ENCODE measurements around the gene EML6. TPM values are rescaled to one million over a fixed set of nuclear protein-coding genes. Genes with fewer than 3 reads are reported as not detected.
"Not testable (repeated sequence)": the region's sequence is repeated elsewhere in the genome, so short reads cannot be mapped to it uniquely, and the experiment has no call there.

The EML6 gene
- polyA plus RNA-seq, 2 donors, result 0.88 to 1.3 TPM

DNA sequence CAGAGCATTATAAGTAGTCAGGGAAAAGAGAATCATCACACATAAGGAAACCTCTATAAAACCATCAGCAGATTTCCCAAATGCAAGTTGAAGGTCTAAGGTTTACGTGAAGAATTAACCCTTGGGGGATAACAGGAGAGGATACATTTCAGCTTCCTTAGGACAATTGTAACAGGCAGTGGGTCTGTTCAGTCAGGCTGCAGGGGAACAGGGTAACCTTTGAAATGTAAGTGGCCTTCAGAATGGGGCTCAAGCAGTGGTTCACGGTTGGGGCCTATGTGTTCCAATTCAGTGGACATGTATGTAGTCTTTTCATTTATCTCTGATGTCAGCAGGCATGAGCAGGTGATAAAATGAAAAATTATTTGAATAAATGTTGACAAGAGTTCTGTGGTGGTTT, 139.3 kb downstream of the EML6 start:
- H3K36me3 ChIP-seq (ENCODE audit: control insufficient read depth in 2 of 2, insufficient read depth in 2 of 2, low read length in 1 of 2), result no peaks in the 10 kb centered on the region
- H3K27ac ChIP-seq (ENCODE audit: low read depth in 2 of 2, low read length in 1 of 2), result no peak overlapping the region
- 89 to 97% methylated on average over 2 of the region's 2 CpGs for WGBS, 2 donors
- no peaks in the 10 kb centered on the region for H3K9me3 ChIP-seq (ENCODE audit: control insufficient read depth in 2 of 2, insufficient read depth in 1 of 2, low read depth in 1 of 2, low read length in 1 of 2)
- no peaks in the 10 kb centered on the region for H3K4me1 ChIP-seq (ENCODE audit: control insufficient read depth in 2 of 2, insufficient read depth in 2 of 2, low read length in 1 of 2)
- no peaks in the 10 kb centered on the region for H3K27me3 ChIP-seq (ENCODE audit: control insufficient read depth in 1 of 2, insufficient read depth in 2 of 2, low read length in 2 of 2)
- no peak overlapping the region for H3K4me3 ChIP-seq (ENCODE audit: low read depth in 1 of 2, low read length in 2 of 2)

DNA sequence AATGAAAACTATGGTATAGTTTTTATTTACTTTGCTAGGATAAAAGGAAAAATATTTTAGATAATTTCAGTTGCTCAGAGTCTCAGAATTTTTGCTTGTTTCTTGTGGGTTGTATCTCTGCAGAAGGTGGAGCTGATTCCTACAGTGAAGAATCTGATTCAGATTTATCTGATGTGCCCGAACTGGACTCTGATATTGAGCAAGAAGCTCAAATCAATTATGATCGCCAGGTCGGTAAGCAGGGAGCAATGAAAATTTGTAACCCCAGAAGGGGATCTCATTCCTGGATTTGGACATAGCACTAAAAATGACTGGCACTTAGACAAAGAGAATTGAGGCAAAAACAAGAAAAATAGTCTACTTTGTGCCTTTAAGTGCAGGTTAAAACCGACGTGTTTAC, 140.2 kb downstream of the EML6 start:
- 62 to 70% methylated on average over 5 of the region's 5 CpGs for WGBS, 2 donors
- no peaks in the 10 kb centered on the region for H3K9me3 ChIP-seq (ENCODE audit: control insufficient read depth in 2 of 2, insufficient read depth in 1 of 2, low read depth in 1 of 2, low read length in 1 of 2)
- H3K4me1 ChIP-seq (ENCODE audit: control insufficient read depth in 2 of 2, insufficient read depth in 2 of 2, low read length in 1 of 2), result no peaks in the 10 kb centered on the region
- H3K4me3 ChIP-seq (ENCODE audit: low read depth in 1 of 2, low read length in 2 of 2), result no peak overlapping the region
- no peak overlapping the region for H3K27ac ChIP-seq (ENCODE audit: low read depth in 2 of 2, low read length in 1 of 2)
- H3K36me3 ChIP-seq (ENCODE audit: control insufficient read depth in 2 of 2, insufficient read depth in 2 of 2, low read length in 1 of 2), result no peaks in the 10 kb centered on the region
- H3K27me3 ChIP-seq (ENCODE audit: control insufficient read depth in 1 of 2, insufficient read depth in 2 of 2, low read length in 2 of 2), result no peaks in the 10 kb centered on the region

DNA sequence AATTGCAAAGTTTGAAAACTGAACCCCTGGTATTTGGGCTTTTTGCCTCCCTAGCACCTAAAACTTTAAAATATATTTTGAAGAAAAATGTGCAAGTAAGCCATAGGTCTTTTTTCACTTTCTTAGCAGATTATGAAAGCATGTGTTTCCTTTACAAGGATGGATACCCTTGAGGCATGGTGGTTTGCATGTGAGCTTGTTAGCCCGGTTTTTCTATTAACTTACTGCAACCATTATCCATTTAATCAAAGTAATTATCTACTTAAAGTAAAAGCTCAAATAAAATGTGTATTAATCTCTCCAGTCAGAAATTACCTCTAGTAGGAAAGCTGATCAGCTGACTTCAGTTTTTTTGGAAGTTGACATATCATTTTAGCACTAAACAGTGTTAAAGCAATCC, 140.6 kb downstream of the EML6 start:
- WGBS, 2 donors, result 41 to 50% methylated on average over 1 of the region's 1 CpG
- H3K4me3 ChIP-seq (ENCODE audit: low read depth in 1 of 2, low read length in 2 of 2), result no peak overlapping the region

DNA sequence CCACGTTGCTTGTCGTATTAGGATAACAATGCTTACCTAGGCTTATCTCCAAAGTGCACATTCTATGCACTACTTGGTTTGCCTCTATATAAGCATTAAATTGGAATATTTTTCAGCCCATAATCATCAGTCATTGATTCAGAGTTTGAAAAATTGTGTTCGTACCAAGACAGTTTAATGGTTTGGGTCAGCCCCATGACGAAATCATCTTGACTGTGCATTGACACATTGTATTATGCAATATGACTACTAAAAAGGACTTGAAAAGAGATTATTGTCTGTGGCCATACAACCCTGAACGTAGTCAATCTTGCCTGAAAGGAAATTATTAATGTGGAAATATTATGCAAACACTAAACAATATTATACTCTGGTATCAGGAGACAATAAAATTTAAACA, 141.3 kb downstream of the EML6 start:
- WGBS, 2 donors, result 85 to 86% methylated on average over 5 of the region's 5 CpGs

More for the DNA sequence above, 140.6 kb downstream of the EML6 start:
- Histone ChIP-seq H3K27ac (ENCODE audit: low read depth in 2 of 2, low read length in 1 of 2) (no peak overlapping the region), H3K27me3 (ENCODE audit: control insufficient read depth in 1 of 2, insufficient read depth in 2 of 2, low read length in 2 of 2) (no peaks in the 10 kb centered on the region), H3K4me1 (ENCODE audit: control insufficient read depth in 2 of 2, insufficient read depth in 2 of 2, low read length in 1 of 2) (no peaks in the 10 kb centered on the region), H3K9me3 (ENCODE audit: control insufficient read depth in 2 of 2, insufficient read depth in 1 of 2, low read depth in 1 of 2, low read length in 1 of 2) (no peaks in the 10 kb centered on the region), H3K36me3 (ENCODE audit: control insufficient read depth in 2 of 2, insufficient read depth in 2 of 2, low read length in 1 of 2) (no peaks in the 10 kb centered on the region)

DNA sequence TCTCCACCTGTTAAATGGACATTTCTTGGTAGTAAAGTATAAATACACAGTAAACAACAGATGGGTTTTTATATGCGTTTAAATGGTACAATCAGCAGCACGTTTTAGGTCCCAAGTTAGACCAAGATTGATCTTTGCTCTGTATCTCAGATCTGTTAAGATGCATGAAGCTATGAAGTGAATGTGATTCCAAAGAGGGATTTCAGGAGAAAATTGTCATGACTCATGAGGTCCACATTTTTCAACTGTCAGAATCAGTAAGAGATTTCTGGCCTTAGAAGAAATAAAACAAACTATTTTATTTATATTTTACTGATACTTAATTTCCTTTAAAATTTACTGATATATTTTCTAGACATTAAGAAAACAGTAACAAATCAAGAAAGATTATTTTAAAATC, 142.7 kb downstream of the EML6 start:
- H3K4me3 ChIP-seq (ENCODE audit: low read depth in 1 of 2, low read length in 2 of 2), result no peak overlapping the region
- 76 to 83% methylated on average over 2 of the region's 2 CpGs for WGBS, 2 donors

More for the DNA sequence above, 141.3 kb downstream of the EML6 start:
- no peaks in the 10 kb centered on the region for H3K27me3 ChIP-seq (ENCODE audit: control insufficient read depth in 1 of 2, insufficient read depth in 2 of 2, low read length in 2 of 2)
- H3K9me3 ChIP-seq (ENCODE audit: control insufficient read depth in 2 of 2, insufficient read depth in 1 of 2, low read depth in 1 of 2, low read length in 1 of 2), result no peaks in the 10 kb centered on the region
- H3K4me1 ChIP-seq (ENCODE audit: control insufficient read depth in 2 of 2, insufficient read depth in 2 of 2, low read length in 1 of 2), result no peaks in the 10 kb centered on the region
- no peak overlapping the region for H3K4me3 ChIP-seq (ENCODE audit: low read depth in 1 of 2, low read length in 2 of 2)
- H3K36me3 ChIP-seq (ENCODE audit: control insufficient read depth in 2 of 2, insufficient read depth in 2 of 2, low read length in 1 of 2), result no peaks in the 10 kb centered on the region
- H3K27ac ChIP-seq (ENCODE audit: low read depth in 2 of 2, low read length in 1 of 2), result no peak overlapping the region

DNA sequence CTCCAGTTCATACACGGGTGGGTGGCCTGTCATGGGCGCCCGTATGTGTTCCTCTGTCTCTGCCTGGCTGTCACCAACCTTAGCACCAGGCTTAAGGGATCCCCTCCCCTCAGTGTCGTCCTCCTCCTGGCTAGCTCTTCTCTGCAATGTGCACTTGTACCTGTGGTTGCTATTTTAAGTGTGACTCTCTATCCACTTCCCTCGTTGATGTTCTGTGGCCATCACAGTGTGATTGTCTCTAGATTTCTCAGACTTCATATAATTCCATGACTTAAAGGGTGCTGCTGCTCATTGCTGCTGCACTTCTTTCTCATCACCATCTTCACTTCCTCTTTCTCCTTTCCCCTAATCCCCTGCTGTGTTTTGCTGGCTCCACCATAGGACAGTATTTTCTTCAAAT, 143.4 kb downstream of the EML6 start:
- Histone ChIP-seq H3K4me1 (ENCODE audit: control insufficient read depth in 2 of 2, insufficient read depth in 2 of 2, low read length in 1 of 2) (no peaks in the 10 kb centered on the region), H3K4me3 (ENCODE audit: low read depth in 1 of 2, low read length in 2 of 2) (no peak overlapping the region), H3K36me3 (ENCODE audit: control insufficient read depth in 2 of 2, insufficient read depth in 2 of 2, low read length in 1 of 2) (no peaks in the 10 kb centered on the region), H3K27ac (ENCODE audit: low read depth in 2 of 2, low read length in 1 of 2) (no peak overlapping the region), H3K27me3 (ENCODE audit: control insufficient read depth in 1 of 2, insufficient read depth in 2 of 2, low read length in 2 of 2) (no peaks in the 10 kb centered on the region), H3K9me3 (ENCODE audit: control insufficient read depth in 2 of 2, insufficient read depth in 1 of 2, low read depth in 1 of 2, low read length in 1 of 2) (no peaks in the 10 kb centered on the region)
- WGBS, 2 donors, result 66 to 71% methylated on average over 5 of the region's 5 CpGs

More for the DNA sequence above, 142.7 kb downstream of the EML6 start:
- Histone ChIP-seq H3K9me3 (ENCODE audit: control insufficient read depth in 2 of 2, insufficient read depth in 1 of 2, low read depth in 1 of 2, low read length in 1 of 2) (no peaks in the 10 kb centered on the region), H3K4me1 (ENCODE audit: control insufficient read depth in 2 of 2, insufficient read depth in 2 of 2, low read length in 1 of 2) (no peaks in the 10 kb centered on the region), H3K27ac (ENCODE audit: low read depth in 2 of 2, low read length in 1 of 2) (no peak overlapping the region), H3K27me3 (ENCODE audit: control insufficient read depth in 1 of 2, insufficient read depth in 2 of 2, low read length in 2 of 2) (no peaks in the 10 kb centered on the region), H3K36me3 (ENCODE audit: control insufficient read depth in 2 of 2, insufficient read depth in 2 of 2, low read length in 1 of 2) (no peaks in the 10 kb centered on the region)

DNA sequence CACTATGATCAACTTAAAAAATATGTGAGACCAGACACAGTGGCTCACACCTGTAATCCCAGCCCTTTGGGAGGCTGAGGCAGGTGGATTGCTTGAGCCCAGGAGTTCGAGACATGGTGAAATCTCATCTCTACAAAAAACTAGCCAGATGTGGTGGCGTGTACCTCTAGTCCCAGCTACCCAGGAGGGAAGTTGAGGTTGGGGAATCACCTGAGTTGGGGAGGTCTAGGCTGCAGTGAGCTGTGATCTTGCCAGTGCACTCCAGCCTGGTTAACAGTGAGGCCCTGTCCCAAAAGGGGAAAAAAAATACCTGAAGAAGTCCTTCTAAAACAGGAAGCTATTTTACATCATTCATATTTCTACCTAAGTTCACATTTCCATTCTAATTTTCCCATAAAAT, 144.0 kb downstream of the EML6 start:
- no peak overlapping the region for H3K27ac ChIP-seq (ENCODE audit: low read depth in 2 of 2, low read length in 1 of 2)
- H3K9me3 ChIP-seq (ENCODE audit: control insufficient read depth in 2 of 2, insufficient read depth in 1 of 2, low read depth in 1 of 2, low read length in 1 of 2), result no peaks in the 10 kb centered on the region
- H3K36me3 ChIP-seq (ENCODE audit: control insufficient read depth in 2 of 2, insufficient read depth in 2 of 2, low read length in 1 of 2), result no peaks in the 10 kb centered on the region
- no peak overlapping the region for H3K4me3 ChIP-seq (ENCODE audit: low read depth in 1 of 2, low read length in 2 of 2)
- WGBS, 2 donors, result 83 to 86% methylated on average over 2 of the region's 2 CpGs
- H3K4me1 ChIP-seq (ENCODE audit: control insufficient read depth in 2 of 2, insufficient read depth in 2 of 2, low read length in 1 of 2), result no peaks in the 10 kb centered on the region
- H3K27me3 ChIP-seq (ENCODE audit: control insufficient read depth in 1 of 2, insufficient read depth in 2 of 2, low read length in 2 of 2), result no peaks in the 10 kb centered on the region

DNA sequence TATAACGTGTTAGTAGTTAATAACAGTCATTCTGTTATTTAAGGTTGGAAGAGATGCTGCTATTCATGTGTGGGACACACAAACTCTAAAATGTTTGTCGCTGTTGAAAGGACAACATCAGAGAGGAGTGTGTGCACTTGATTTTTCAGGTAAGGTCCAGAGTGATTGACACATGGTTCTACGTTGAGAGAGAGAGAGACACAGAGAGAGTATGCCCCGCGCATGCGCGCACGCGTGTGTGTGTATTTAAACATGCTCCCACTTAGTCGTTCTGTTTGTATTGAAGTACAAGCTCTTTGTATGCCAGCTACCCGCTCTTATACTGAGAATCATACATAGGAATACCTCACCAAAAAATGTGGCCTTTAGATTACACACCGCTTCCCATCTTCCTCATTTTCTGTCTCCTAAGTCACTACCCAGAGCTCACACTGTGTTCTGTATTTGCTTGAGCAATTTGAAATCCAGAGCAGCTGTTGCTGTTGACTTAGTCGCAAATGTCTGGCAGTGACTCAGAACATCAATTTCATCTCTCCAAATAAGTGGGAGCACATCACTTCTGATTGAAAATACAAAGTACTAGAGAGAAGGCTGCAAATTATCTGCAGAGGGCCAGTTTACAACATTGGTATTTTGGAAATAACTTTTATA, 148.1 kb downstream of the EML6 start:
- no peaks in the 10 kb centered on the region for H3K9me3 ChIP-seq (ENCODE audit: control insufficient read depth in 2 of 2, insufficient read depth in 1 of 2, low read depth in 1 of 2, low read length in 1 of 2)
- H3K36me3 ChIP-seq (ENCODE audit: control insufficient read depth in 2 of 2, insufficient read depth in 2 of 2, low read length in 1 of 2), result no peaks in the 10 kb centered on the region
- 86 to 88% methylated on average over 13 of the region's 13 CpGs for WGBS, 2 donors
- no peaks in the 10 kb centered on the region for H3K4me1 ChIP-seq (ENCODE audit: control insufficient read depth in 2 of 2, insufficient read depth in 2 of 2, low read length in 1 of 2)
- H3K4me3 ChIP-seq (ENCODE audit: low read depth in 1 of 2, low read length in 2 of 2), result no peak overlapping the region
- H3K27me3 ChIP-seq (ENCODE audit: control insufficient read depth in 1 of 2, insufficient read depth in 2 of 2, low read length in 2 of 2), result no peaks in the 10 kb centered on the region
- no peak overlapping the region for H3K27ac ChIP-seq (ENCODE audit: low read depth in 2 of 2, low read length in 1 of 2)

DNA sequence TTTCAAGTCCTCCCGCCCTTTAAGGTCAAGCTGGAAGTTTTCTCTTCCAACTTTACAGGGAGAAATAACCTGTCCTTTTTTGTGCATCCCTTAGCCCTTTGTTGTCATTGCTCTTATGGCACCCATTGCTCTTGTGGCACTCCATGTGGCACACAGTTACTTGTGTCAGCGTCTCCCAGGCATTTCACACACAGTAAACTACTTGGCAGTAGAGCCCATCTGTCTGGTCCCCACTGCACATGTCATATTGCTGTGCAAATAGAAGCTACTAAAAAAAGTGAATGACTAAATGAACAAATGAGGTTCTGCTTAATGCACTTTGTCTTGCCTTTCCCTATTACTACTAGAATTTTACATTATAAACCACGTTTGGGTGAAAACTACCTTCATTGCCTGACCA, 149.3 kb downstream of the EML6 start:
- Histone ChIP-seq H3K4me3 (ENCODE audit: low read depth in 1 of 2, low read length in 2 of 2) (no peak overlapping the region), H3K4me1 (ENCODE audit: control insufficient read depth in 2 of 2, insufficient read depth in 2 of 2, low read length in 1 of 2) (no peaks in the 10 kb centered on the region), H3K36me3 (ENCODE audit: control insufficient read depth in 2 of 2, insufficient read depth in 2 of 2, low read length in 1 of 2) (no peaks in the 10 kb centered on the region), H3K9me3 (ENCODE audit: control insufficient read depth in 2 of 2, insufficient read depth in 1 of 2, low read depth in 1 of 2, low read length in 1 of 2) (no peaks in the 10 kb centered on the region), H3K27me3 (ENCODE audit: control insufficient read depth in 1 of 2, insufficient read depth in 2 of 2, low read length in 2 of 2) (no peaks in the 10 kb centered on the region), H3K27ac (ENCODE audit: low read depth in 2 of 2, low read length in 1 of 2) (no peak overlapping the region)
- 77 to 86% methylated on average over 3 of the region's 3 CpGs for WGBS, 2 donors

DNA sequence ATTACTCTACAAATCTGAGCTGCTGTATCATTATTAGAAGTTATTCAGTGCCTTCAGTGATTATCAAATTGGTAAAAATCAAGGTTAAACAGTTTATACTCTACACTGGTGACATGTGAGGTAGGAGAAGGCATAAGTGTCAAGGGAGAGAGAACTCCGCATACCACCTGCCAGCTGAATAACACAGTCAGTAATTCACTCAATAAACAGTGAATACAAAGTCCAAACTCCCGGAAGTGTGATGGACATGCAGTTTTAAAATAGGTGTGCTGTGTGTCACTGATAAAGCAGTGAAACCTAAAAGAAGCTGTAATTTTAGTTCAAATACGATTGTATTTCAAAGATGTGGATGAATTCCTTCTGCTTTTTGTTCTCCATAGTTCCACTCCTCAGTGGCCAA, 149.8 kb downstream of the EML6 start:
- H3K27me3 ChIP-seq (ENCODE audit: control insufficient read depth in 1 of 2, insufficient read depth in 2 of 2, low read length in 2 of 2); H3K36me3 ChIP-seq (ENCODE audit: control insufficient read depth in 2 of 2, insufficient read depth in 2 of 2, low read length in 1 of 2); H3K9me3 ChIP-seq (ENCODE audit: control insufficient read depth in 2 of 2, insufficient read depth in 1 of 2, low read depth in 1 of 2, low read length in 1 of 2); H3K27ac ChIP-seq (ENCODE audit: low read depth in 2 of 2, low read length in 1 of 2); H3K4me1 ChIP-seq (ENCODE audit: control insufficient read depth in 2 of 2, insufficient read depth in 2 of 2, low read length in 1 of 2); H3K4me3 ChIP-seq (ENCODE audit: low read depth in 1 of 2, low read length in 2 of 2): not testable (repeated sequence)
- WGBS, 2 donors, result 72 to 84% methylated on average over 3 of the region's 3 CpGs

All from esophagus (tissue), 2 donors.